Heart left ventricle (tissue), 13 donors: ENCODE data around the gene MAGI2.

Experiments used
- POLR2A ChIP-seq, 2 donors: fragments of 450-650 bp; IDR thresholded peaks; one replicate each; pipeline ENCODE4 v1.6.1; 2017; ENCODE audit warnings: antibody characterized with exemption in 2 of 2, mild to moderate bottlenecking in 2 of 2, moderate library complexity in 2 of 2
- TF ChIP-seq, protein P1 (sequence below), 12 donors: fragments of 200-600 bp; sonication (generic) in 4 of 12; IDR thresholded peaks; one replicate each; pipeline versions ENCODE4 v1.5.0 to v1.8.0; 2018 to 2022; ENCODE audit warnings: antibody characterized with exemption in 12 of 12, mild to moderate bottlenecking in 5 of 12
- donor health status: ischemic (EF 13 %, LVEDD 7.1; RV severe dilation, severe dysfunction).
- donor health status: DM: no; HTN: yes; CAD: no.
- donor health status: DM: no; HTN: no; CAD: no.
- donor health status: ischemic (EF 25% LVEDD 6.9; RV normal size, moderate dysfunction).
- donor health status: ischemic (EF 25% LVEDD 5.7; RV mildly dilated, moderate dysfunction).
- donor health status: ischemic (EF 35%, LVEDD 5.7; RV mildly dilated, moderate dysfunction).
- donor health status: nonischemic (EF 11% LVEDD 7.7; RV severe dilation, severe dysfunction).
- donor health status: DM: yes; HTN: yes; CAD: no.
- donor health status: PGD.
- donor health status: ischemic (EF 29% LVEDD 5.4; RV normal size, mild dysfunction).
- donor health status: nonischemic (EF 23%, LVEDD 6.1; RV moderate dilation, normal function).

GRCh38 chr7:79175374-79175773 lies 278.1 kb downstream of the MAGI2 start:
- TF ChIP-seq, protein P1, sequence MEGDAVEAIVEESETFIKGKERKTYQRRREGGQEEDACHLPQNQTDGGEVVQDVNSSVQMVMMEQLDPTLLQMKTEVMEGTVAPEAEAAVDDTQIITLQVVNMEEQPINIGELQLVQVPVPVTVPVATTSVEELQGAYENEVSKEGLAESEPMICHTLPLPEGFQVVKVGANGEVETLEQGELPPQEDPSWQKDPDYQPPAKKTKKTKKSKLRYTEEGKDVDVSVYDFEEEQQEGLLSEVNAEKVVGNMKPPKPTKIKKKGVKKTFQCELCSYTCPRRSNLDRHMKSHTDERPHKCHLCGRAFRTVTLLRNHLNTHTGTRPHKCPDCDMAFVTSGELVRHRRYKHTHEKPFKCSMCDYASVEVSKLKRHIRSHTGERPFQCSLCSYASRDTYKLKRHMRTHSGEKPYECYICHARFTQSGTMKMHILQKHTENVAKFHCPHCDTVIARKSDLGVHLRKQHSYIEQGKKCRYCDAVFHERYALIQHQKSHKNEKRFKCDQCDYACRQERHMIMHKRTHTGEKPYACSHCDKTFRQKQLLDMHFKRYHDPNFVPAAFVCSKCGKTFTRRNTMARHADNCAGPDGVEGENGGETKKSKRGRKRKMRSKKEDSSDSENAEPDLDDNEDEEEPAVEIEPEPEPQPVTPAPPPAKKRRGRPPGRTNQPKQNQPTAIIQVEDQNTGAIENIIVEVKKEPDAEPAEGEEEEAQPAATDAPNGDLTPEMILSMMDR (IDR thresholded peaks at IDR 0.05): no peak
- no peak for TF ChIP-seq POLR2A (IDR thresholded peaks at IDR 0.05)
